ENCODE data around the gene HLA-DOA. TPM values are rescaled to one million over a fixed set of nuclear protein-coding genes. Genes with fewer than 3 reads are reported as not detected.

The HLA-DOA gene
- total RNA-seq, 1 experiment from 2014 or later: 0.13 TPM

DNA sequence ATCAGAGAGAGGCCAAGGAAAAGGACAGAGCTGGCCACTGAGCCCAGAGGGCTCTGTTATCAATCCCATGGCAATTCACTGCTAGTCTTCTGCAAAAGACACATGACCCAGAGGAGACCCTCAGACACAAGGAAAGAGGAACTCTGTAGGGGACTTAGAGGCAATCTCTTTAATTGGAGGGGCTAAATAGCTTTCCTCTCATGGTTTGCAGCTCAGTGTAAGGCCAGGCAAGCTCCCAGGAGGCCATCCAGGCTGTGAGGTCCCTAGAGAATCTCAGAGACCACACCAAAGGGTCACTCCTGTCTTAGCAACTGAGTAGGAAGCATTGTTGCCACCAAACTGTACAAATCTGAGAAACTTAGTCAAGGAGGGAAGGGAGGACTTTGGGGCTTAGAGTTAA is 10.0 kb upstream of the HLA-DOA start:
- no peak for DNase-seq (ENCODE audit: low read depth, low spot score)
- in situ Hi-C loops (cut with HindIII; ENCODE audit: low pct_unique_long_range_greater_than_20kb, low sequenced_read_pairs): no loop called here

DNA sequence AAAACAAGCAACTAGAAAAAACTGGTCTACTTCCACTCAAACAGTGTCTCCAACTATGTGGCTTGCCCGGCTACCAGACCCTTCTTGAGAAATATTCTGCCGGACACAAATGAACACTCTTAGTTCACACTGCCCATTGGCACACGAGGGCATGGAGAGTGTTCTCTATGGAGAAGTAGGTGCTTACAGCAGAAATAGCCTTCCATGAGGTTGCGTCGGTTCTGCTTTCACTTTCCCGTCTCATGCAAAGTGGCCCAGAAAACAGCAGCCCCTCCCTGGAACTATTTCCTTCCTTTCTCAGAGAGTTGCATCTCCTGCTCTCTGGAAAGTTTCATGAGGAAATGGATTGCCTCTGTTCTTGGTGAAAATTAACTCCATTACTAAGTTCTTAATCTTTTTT is 9.5 kb upstream of the HLA-DOA start:
- DNase-seq (ENCODE audit: low read depth, low spot score): no peak
- in situ Hi-C loops (cut with HindIII; ENCODE audit: low pct_unique_long_range_greater_than_20kb, low sequenced_read_pairs): no loop called here

DNA sequence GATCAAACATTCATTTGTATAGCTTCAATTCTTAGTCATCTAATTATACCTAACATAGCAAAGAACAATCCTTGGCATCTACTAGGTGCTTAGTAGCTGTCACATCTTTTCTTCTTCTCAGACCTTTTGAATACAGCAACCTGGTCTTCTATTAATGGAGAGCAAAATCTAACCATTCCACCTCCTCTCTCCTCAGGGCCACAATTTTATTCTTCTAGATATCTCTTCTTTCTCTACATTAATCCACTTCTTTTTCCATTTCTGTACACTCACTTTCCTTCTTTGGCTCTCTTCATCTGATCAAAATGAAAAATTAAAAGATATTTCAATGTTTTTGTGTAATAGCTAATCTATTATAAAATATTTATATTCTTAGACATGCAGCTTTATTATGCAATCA is 9.0 kb upstream of the HLA-DOA start:
- in situ Hi-C loops (cut with HindIII; ENCODE audit: low pct_unique_long_range_greater_than_20kb, low sequenced_read_pairs): no loop called here
- DNase-seq (ENCODE audit: low read depth, low spot score): no peak

DNA sequence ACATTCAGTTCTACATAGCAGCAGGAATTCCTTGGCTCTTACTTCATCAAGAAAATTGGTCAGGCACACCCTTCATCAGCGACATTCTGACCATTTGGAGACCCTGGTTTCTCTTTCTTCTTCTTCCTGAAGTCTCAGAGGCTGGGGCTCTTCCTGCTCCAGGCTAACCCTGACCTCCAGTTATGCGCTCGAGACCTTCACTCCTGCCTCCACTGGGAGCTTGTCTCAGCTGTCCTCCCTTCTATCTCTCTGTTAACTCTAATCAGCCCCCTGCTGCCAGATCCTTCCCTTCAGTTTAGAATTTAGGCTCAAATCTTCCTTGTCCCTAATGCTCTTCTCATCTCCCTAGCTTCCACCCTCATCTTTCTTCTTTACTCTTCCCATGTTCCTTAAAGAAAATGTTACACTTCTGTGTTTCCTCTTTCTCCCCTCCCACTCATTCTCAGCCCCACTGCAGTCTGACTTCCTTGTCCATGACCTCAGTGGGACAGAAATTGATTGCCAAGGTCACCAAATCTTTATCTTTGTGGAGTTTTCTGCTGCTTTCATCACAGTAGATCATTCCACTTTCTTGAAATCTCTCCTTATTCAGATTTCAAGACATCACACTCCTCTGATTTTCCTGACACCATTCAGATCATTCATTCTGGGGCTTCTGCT is 8.4 kb upstream of the HLA-DOA start:
- DNase-seq (ENCODE audit: low read depth, low spot score): no peak
- in situ Hi-C loops (cut with HindIII; ENCODE audit: low pct_unique_long_range_greater_than_20kb, low sequenced_read_pairs): no loop called here

DNA sequence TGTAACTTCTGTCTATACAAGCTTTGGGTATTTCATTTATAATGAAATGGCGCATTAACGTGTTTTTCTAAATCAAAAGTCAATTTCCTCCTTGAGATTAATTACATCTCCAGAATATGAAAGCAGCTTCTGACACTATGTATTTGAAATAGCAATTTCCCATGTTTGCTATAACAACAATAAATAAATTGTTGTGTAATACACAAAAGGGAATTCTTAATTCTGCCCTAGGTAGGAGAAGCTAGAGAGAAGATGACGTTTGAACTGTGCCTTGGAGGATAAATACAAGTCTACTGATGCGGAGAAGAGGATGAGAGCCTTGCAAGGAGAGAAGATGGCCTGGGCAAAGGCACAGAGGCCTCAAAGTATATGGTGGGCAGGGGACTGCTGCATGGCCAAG is 7.6 kb upstream of the HLA-DOA start:
- no peak for DNase-seq (ENCODE audit: low read depth, low spot score)
- in situ Hi-C loops (cut with HindIII; ENCODE audit: low pct_unique_long_range_greater_than_20kb, low sequenced_read_pairs): no loop called here

DNA sequence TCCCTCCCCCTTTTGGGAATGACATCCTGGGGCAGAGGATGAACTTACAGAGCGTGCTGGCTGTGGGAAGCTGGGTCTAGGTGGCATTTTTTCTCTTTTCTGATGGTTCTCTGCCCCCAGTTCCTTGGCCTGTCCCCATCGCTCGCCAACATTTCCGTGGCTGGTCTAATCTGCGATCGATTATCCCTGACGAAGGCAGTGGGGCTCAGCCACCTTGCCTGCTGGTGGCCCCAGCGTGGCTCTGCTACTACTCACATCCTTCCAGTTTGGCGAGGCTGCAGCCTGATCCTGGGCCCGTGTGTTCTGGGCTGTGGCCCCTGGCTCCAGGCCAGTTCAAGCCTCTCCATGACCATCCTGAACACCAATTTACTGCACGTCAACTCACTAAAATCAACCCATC is 6.4 kb upstream of the HLA-DOA start:
- DNase-seq (ENCODE audit: low read depth, low spot score): no peak
- in situ Hi-C loops (cut with HindIII; ENCODE audit: low pct_unique_long_range_greater_than_20kb, low sequenced_read_pairs): no loop called here

DNA sequence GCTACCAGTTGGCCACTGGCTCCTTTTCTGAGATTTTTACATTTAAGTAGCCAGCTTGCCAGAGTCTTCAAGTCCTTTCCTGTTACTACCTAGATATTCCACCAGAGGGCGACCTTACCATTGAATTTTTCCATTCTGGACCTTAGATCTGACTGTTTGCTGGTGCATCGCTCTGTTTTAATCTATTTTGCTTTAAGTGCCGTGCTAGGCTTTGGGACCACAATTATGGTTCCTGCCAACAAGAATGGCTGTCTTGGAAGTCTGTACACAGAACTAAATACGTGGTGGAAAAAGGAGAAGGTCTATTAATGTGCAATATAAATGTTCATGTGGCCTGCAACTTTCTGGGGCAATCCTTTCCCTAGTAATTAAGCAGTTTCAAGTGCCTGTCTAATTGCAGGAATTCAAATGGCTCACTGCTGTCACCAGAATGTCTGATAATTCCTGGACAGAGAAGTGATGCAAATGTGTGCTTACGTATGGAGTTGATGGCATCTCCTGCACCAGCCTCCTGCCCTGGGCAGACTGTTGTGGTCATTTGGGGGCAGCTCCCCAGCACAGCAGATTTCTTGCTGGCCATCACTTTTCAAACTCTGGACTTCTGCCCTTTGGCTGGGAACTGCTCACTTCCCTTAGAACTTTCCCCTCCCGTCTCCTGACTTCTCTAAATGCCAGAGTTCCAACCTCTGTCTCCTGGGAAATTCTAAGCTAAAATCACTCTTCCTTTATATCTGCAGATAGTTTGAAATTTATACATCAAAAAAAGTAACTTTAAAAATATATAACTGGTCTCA is 5.6 kb upstream of the HLA-DOA start:
- in situ Hi-C loops (cut with HindIII; ENCODE audit: low pct_unique_long_range_greater_than_20kb, low sequenced_read_pairs): no loop called here
- DNase-seq (ENCODE audit: low read depth, low spot score): peak; percentile 84

DNA sequence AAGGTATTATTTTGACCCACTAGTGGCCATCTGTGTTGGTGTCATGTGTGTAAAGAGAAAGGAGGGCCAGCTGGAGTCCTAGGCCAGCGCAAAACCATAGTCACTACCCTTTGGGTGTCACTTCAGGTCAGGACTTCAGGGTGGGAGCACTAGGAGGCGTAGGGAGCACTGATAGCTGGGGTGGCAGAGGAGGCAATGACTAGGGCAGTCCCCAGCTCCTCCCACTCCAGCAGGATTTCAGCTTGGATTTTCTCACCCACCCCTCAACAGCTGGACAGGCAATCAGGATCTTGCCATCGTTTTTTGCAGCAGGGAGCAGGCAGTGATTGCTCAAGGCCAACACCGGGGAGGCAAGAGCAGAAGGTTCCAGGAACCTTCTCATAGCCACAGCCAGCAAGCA is 4.2 kb upstream of the HLA-DOA start:
- DNase-seq (ENCODE audit: low read depth, low spot score): no peak
- in situ Hi-C loops (cut with HindIII; ENCODE audit: low pct_unique_long_range_greater_than_20kb, low sequenced_read_pairs): no loop called here

DNA sequence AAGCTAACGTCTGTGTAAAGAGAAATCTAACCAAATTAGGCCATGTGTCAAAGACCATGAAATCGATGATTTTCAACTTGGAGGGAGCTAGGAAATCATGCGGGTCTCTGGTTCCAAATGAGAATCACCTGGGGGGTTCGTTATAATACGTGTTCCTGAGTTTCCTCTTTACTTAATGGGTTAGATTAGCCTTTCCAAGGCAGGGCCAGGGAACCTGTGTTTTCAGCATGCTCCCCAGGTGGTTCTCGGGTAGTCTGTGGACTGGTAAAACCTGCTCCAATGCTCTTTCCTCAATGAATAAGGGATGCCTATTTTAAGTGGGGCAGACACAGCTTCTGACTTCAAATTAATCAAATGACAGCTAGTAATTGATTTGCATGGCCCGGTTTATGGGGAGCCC is 965 bp upstream of the HLA-DOA start:
- no peak for DNase-seq (ENCODE audit: low read depth, low spot score)
- in situ Hi-C loops (cut with HindIII; ENCODE audit: low pct_unique_long_range_greater_than_20kb, low sequenced_read_pairs): no loop called here

DNA sequence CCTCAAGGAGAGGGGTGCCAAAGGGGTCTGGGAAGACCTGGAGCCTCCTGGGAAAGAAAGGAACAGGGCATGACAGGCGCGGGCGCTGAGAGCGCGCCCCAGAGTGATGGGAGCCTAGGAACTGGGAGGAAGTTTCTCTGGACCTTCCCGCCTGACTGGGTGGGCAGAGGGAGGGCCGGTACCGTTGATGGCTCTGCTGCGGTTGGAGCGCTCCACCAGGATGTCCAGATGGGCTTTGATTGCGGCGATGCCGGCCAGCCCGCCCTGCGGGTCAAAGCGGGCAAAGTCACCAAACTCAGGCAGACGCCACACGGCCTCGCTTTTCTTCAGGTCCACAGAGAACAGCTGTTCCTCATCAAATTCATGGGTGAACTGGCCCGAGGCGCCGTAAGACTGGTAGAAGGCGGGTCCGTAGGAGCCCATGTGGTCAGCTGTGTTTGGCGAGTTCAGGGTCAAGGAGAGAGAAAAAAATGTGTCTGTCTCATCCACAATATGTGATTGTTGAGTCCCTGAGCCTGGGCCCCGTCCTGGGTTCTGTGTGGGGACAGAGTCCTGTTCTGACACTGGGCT is 1.5 kb downstream of the HLA-DOA start:
- in situ Hi-C loops (cut with HindIII; ENCODE audit: low pct_unique_long_range_greater_than_20kb, low sequenced_read_pairs): no loop called here
- no peak for DNase-seq (ENCODE audit: low read depth, low spot score)

DNA sequence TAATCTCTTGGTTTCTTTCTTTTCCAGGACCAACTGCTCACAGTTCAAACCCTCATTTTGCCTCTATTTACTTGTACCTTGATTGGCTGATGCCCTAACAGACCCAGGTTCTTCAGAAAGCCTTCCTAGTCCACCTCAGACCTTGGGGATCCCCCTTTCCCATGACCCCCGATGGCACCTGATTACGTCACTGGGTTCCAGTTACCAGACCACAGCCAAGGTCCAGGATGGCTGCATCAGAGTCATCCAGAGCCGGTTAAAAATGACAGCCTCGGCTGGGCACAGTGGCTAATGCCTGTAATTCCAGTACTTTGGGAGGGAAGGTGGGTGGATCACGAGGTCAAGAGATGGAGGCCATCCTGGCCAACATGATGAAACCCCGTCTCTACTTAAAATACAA is 4.5 kb downstream of the HLA-DOA start:
- in situ Hi-C loops (cut with HindIII; ENCODE audit: low pct_unique_long_range_greater_than_20kb, low sequenced_read_pairs): no loop called here
- no peak for DNase-seq (ENCODE audit: low read depth, low spot score)

DNA sequence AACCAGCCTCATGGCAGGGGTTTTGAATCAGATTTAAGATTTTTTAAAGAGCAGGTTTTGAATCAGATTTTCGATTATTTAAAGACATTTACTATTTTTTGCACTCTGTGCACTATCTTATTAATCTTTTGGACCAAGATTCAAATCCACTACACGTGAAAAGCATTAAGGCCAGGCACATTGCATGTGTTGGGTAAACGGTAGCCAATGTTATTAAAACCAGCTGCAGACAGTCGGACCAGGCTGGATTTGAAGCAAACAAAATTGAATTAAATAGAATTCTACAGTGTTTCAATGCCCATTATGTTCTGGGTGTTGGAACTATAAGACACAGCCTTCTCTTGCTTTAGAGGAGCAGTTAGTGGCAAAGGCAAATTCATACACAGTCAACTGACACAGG is 7.7 kb downstream of the HLA-DOA start:
- DNase-seq (ENCODE audit: low read depth, low spot score): no peak
- in situ Hi-C loops (cut with HindIII; ENCODE audit: low pct_unique_long_range_greater_than_20kb, low sequenced_read_pairs): no loop called here

DNA sequence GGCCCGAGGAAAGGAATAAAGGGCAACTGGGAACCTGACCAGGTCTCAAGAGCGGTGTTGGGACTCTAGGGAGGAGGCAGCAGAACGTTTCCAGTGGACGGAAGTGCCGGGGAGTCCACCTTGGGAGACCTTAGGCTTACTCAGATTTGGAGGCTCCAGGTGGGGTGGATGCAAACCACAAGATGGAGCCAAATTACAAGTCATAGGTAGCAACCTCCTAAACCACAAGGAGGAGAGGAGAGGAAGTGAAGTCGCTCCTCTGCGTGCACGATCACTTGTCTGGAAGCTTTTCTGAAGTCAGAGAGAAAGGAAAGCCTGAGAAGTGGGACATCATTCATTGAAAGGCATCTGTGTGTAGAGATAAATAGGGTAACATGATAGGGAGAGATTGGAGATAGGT is 9.3 kb downstream of the HLA-DOA start:
- in situ Hi-C loops (cut with HindIII; ENCODE audit: low pct_unique_long_range_greater_than_20kb, low sequenced_read_pairs): no loop called here
- DNase-seq (ENCODE audit: low read depth, low spot score): peak; percentile 55

DNA sequence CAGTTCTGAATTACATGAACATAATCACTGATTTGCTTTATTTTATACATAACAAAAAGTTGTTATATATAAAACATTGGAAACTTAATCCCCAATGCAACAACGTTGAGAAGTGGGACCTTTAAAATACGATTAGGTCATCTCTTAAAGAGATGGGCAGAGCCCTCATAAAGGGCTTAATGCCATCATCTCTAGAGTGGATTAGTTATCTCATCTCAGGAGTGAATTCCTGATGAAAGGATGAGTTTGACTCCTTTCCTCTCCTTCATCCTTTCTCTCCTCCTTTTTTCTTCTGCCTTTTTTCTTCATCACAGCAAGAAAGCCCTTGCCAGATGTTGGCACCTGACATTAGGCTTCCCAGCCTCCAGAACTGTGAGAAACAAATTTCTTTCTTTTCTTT is 13.9 kb downstream of the HLA-DOA start:
- no peak for DNase-seq (ENCODE audit: low read depth, low spot score)
- in situ Hi-C loops (cut with HindIII; ENCODE audit: low pct_unique_long_range_greater_than_20kb, low sequenced_read_pairs): loop anchor here (25.0 kb wide), 1 partner anchor 92 kb away; the partner anchor contains the start of gene HLA-DPB1

DNA sequence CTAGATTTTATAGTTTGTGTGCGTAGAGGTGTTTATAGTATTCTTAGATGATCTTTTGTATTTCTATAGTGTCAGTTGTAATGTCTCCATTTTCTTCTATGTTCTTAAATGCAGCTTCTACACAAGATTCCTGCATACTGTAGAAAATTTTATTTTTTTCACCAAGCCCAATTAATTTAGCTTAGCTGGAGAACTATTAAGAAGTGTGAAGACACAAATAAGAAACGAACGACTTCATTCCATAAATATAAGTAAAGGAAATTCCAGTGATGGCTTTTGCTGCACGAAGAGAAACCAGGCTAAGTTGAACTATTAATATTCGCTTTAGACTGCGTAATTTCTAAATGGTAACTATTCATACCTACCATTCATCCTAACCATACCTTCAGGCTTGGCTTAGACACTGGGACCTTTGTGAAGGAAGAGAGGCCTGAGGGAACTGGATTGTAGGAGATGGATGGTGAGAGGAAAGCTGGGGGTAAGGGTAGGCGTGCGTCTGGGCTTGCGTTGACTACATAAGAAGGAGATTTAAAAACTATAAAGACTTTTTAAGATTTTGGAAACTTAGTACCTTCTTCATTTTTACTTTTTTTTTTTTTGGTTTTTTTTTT is 15.9 kb downstream of the HLA-DOA start:
- DNase-seq (ENCODE audit: low read depth, low spot score): peak; percentile 61
- in situ Hi-C loops (cut with HindIII; ENCODE audit: low pct_unique_long_range_greater_than_20kb, low sequenced_read_pairs): loop anchor here (25.0 kb wide), 1 partner anchor 94 kb away; the partner anchor contains the start of gene HLA-DPB1

DNA sequence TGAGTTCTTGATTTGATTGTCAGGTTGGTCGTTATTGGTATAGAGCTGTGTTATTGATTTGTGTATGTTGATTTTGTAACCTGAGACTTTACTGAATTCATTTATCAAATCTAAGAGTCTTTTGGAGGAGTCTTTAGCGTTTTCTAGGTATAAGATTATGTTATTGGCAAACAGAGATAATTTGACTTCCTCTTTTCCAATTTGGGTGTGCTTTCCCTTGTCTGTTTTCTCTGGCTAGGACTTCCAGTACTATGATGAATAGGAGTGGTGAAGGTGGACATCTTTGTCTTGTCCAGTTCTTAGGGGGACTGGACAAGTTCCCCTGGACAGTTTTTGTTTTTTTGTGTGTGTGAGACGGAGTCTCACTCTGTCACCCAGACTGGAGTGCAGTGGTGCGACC is 17.4 kb downstream of the HLA-DOA start:
- no peak for DNase-seq (ENCODE audit: low read depth, low spot score)
- in situ Hi-C loops (cut with HindIII; ENCODE audit: low pct_unique_long_range_greater_than_20kb, low sequenced_read_pairs): loop anchor here (25.0 kb wide), 1 partner anchor 95 kb away; the partner anchor contains the start of gene HLA-DPB1

DNA sequence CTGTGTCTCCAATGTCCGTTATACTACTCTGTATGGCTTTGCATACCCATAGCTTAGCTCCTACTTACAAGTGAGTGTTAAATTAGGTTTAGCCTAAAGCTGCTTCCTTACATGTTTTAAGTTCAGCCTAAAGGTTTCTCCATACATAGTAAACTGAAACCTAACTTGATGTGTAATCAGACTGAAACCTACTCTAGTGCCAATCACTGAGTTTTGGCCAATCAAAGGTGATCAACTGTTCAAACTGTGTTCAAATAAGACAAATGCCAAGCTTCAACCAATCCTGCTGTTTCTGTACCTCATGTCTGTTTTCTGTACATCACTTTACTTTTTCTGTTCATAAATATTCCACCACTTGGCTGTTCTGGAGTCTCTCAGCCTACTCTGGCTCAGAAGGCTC is 20.0 kb downstream of the HLA-DOA start:
- in situ Hi-C loops (cut with HindIII; ENCODE audit: low pct_unique_long_range_greater_than_20kb, low sequenced_read_pairs): loop anchor here (25.0 kb wide), 1 partner anchor 98 kb away; the partner anchor contains the start of gene HLA-DPB1

More for the DNA sequence above, 20.0 kb downstream of the HLA-DOA start:
- DNase-seq (ENCODE audit: low read depth, low spot score): no peak
